Neutrophil (primary cell): Measurements from ENCODE around the gene IGFBP1.

Experiments
- H3K27ac ChIP-seq: fragments of 200-600 bp; sonication (generic); 2 replicates; pipeline ENCODE4 v1.5.1; 2016; ENCODE audit warnings: mild to moderate bottlenecking, moderate library complexity
- H3K27me3 ChIP-seq: fragments of 200-600 bp; sonication (generic); 2 replicates; pipeline ENCODE4 v1.6.0; 2016; ENCODE audit warnings: mild to moderate bottlenecking
- H3K36me3 ChIP-seq: fragments of 200-600 bp; sonication (generic); 2 replicates; pipeline ENCODE4 v1.5.1; 2017
- H3K4me1 ChIP-seq, 2 experiments: fragments of 200-600 bp in 1 of 2; sonication (generic) in 1 of 2; 1 replicate in 1 of 2; 2 replicates in 1 of 2; pipeline versions ENCODE4 v1.5.1 to v1.6.1; 2013 to 2016; ENCODE audit warnings: low read depth in 1 of 2, low read length in 1 of 2, mild to moderate bottlenecking in 1 of 2, moderate library complexity in 1 of 2; ENCODE audit not compliant: control insufficient read depth in 1 of 2, insufficient read depth in 1 of 2
- H3K4me3 ChIP-seq, 2 experiments: fragments of 200-600 bp in 1 of 2; sonication (generic) in 1 of 2; 1 replicate in 1 of 2; 2 replicates in 1 of 2; pipeline ENCODE4 v1.5.1; 2013 to 2016; ENCODE audit warnings: low read depth in 1 of 2, low read length in 1 of 2, mild to moderate bottlenecking in 1 of 2, moderate library complexity in 1 of 2
- H3K9me3 ChIP-seq: fragments of 200-600 bp; sonication (generic); 2 replicates; pipeline ENCODE4 v1.5.1; 2016
- CTCF ChIP-seq: fragments of 200-600 bp; sonication (generic); IDR thresholded peaks from 2 replicates; pipeline ENCODE4 v1.5.1; 2016; ENCODE audit warnings: antibody characterized with exemption

The IGFBP1 gene

GRCh38 chr7:45890902-45891461 is 2.7 kb downstream of the IGFBP1 start:
- TF ChIP-seq CTCF = no peak
- peaks cover 71% of the 10 kb centered on the region for H3K27me3 ChIP-seq
- no peaks in the 10 kb centered on the region for H3K4me1 ChIP-seq
- no peaks in the 10 kb centered on the region for H3K9me3 ChIP-seq
- H3K36me3 ChIP-seq = no peaks in the 10 kb centered on the region
- H3K27ac ChIP-seq = no peak overlapping the region
- H3K4me3 ChIP-seq = no peak overlapping the region

DNA sequence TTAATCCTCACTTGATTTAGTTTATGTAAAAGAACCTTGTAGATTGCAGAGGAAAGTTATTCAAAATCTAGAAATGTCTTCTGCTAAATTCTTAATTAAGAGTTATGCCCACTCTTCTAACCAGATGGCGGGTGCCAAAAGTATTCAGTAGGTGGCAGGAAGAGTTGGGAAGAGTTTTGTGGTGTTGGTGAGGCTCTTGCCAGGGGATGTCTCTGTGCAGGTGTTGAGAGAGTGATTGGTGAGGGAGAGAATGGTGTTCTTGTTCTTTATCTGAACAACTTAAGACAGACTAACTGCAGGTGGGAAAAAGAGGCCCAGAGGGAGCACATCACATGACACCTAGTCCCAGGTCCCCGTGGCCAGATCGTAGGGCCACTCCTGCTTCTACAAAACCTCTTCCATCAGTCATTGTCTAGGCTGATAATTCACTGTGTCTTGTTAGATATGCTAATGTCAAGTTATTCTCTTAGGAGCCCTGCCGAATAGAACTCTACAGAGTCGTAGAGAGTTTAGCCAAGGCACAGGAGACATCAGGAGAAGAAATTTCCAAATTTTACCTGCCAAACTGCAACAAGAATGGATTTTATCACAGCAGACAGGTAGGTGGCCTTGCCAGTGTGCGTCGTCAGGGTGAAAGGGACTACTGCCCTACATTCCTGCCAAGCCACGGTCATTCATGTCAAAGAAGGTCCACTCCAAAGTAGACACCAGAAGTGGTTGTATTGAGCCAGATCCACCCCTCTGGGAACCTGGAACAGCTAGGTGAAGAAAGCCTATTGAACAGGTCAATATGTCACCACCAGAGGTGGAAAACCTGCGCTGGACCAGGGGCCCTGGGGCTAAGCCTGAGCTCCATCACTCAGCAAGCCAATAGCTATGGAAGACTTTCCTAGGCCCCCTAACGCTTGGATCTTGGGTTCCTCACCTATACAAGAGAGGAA is 3.4 kb downstream of the IGFBP1 start:
- Histone ChIP-seq H3K4me3 (no peak overlapping the region), H3K4me1 (no peaks in the 10 kb centered on the region), H3K27ac (no peak overlapping the region), H3K9me3 (no peaks in the 10 kb centered on the region), H3K27me3 (peaks cover 71% of the 10 kb centered on the region), H3K36me3 (no peaks in the 10 kb centered on the region)
- TF ChIP-seq CTCF = no peak

DNA sequence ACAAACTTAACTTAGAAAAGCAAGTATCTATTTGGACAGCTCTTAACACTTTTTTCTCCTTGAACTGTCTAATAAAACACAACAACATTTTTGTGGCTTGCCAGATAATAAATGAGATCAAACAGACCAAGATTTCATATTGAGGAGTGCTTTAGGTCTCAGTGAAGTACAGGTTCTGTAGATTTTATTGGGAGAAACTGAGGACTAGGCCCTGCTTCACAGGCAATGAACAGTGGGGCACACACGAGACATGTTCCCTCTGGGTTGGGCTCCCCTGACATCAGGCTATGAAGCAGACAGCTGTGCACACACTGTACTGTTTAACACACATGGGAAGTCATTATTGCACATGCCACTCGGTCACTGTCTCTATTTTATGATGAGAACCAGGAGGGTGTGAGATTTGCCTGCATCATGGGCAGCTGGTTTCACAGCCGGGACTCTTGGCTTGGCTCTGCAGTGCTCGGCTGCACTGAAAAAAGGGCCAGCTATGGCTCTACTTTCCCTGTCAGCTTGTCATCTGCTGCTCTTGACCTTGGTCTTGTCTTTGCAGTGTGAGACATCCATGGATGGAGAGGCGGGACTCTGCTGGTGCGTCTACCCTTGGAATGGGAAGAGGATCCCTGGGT is 4.2 kb downstream of the IGFBP1 start:
- no peak for TF ChIP-seq CTCF
- Histone ChIP-seq H3K9me3 (no peaks in the 10 kb centered on the region), H3K27ac (no peak overlapping the region), H3K36me3 (no peaks in the 10 kb centered on the region), H3K4me1 (no peaks in the 10 kb centered on the region), H3K4me3 (no peak overlapping the region), H3K27me3 (peaks cover 67% of the 10 kb centered on the region)

DNA sequence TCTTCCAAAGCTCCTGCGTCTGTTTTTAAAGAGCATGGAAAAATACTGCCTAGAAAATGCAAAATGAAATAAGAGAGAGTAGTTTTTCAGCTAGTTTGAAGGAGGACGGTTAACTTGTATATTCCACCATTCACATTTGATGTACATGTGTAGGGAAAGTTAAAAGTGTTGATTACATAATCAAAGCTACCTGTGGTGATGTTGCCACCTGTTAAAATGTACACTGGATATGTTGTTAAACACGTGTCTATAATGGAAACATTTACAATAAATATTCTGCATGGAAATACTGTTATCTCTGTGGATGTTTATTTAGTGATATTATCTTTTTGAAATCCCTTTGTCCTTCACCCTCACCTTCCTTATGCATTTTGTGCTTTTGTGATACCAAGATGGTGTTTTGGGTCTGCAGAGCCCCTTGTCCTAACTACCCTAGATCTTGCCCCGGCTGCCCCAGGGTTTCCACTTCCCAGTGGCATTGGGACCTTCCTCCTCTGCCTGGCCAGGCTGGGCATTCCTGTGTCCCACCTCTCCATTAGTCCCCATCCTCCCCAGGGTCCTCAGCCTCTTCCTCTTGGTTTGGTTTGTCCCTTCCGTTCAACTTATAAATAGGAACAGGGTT is 5.2 kb downstream of the IGFBP1 start:
- H3K4me1 ChIP-seq = no peaks in the 10 kb centered on the region
- peaks cover 64% of the 10 kb centered on the region for H3K27me3 ChIP-seq
- no peak for TF ChIP-seq CTCF
- H3K9me3 ChIP-seq = no peaks in the 10 kb centered on the region
- no peak overlapping the region for H3K27ac ChIP-seq
- no peaks in the 10 kb centered on the region for H3K36me3 ChIP-seq
- no peak overlapping the region for H3K4me3 ChIP-seq

GRCh38 chr7:45893996-45894664 is 5.8 kb downstream of the IGFBP1 start:
- no peak overlapping the region for H3K4me3 ChIP-seq
- H3K27me3 ChIP-seq = peaks cover 58% of the 10 kb centered on the region
- TF ChIP-seq CTCF = no peak
- no peak overlapping the region for H3K27ac ChIP-seq
- no peaks in the 10 kb centered on the region for H3K36me3 ChIP-seq
- H3K4me1 ChIP-seq = no peaks in the 10 kb centered on the region
- no peaks in the 10 kb centered on the region for H3K9me3 ChIP-seq
